Activated naive CD4-positive, alpha-beta T cell treated with anti-CD3 and anti-CD28 coated beads, Interleukin-2, amount 10 ng/mL, durations not matched to agents 7 days and 5 days (primary cell): ENCODE results near the gene TRERF1.
A peak's percentile ranks its signal among the peaks of the same experiment; 100 is the strongest.
"Not testable (repeated sequence)": the region's sequence is repeated elsewhere in the genome, so short reads cannot be mapped to it uniquely, and the experiment has no call there.

Source experiments
- CTCF ChIA-PET: fragments of 350-600 bp; sonication (Branson Sonifier 250); formaldehyde crosslinking; loops from one replicate; lab custom pipeline; 2021; ENCODE audit warnings: antibody characterized with exemption; lab: Charles Lee
- DNase-seq: peaks from one replicate; pipeline ENCODE4 v3.0.0-alpha.2; 2020
- H3K27ac Mint-ChIP-seq: one replicate; pipeline ENCODE4 v1.8.0; 2021; ENCODE audit warnings: mild to moderate bottlenecking, moderate library complexity, mixed read lengths
- H3K27me3 Mint-ChIP-seq: one replicate; pipeline ENCODE4 v1.8.0; 2021; ENCODE audit warnings: mild to moderate bottlenecking, mixed read lengths
- H3K36me3 Mint-ChIP-seq: one replicate; pipeline ENCODE4 v1.8.0; 2021; ENCODE audit warnings: mixed read lengths
- H3K4me1 Mint-ChIP-seq: one replicate; pipeline ENCODE4 v1.8.0; 2021; ENCODE audit warnings: mixed read lengths
- H3K4me3 Mint-ChIP-seq: one replicate; pipeline ENCODE4 v1.8.0; 2021; ENCODE audit warnings: mild to moderate bottlenecking, moderate library complexity, mixed read lengths
- H3K9me3 Mint-ChIP-seq: one replicate; pipeline ENCODE4 v1.8.0; 2021; ENCODE audit warnings: mixed read lengths

Gene TRERF1

DNA sequence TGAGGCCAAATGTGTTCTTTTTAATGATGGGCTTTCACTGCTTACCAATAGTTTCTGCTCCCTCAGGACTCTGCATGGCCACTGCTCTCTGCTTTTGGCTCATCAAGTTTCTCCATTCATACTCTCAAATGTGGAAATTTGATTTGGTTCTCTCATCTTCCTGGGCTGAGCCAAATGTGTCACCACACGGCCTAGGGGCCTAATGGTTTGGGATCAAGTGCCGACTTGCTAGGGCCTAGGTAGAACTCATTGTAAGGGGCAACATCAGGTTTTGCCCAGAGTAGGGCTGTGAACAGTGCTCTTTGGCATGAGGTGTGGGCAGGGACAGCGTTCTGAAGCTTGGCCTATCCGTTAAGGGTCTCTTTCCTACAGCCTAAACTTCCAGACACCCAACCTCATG, 230.2 kb downstream of the TRERF1 start:
- Mint-ChIP-seq H3K4me3 (no peak overlapping the region), H3K27ac (no peak overlapping the region)
- CTCF ChIA-PET = no interaction called here

DNA sequence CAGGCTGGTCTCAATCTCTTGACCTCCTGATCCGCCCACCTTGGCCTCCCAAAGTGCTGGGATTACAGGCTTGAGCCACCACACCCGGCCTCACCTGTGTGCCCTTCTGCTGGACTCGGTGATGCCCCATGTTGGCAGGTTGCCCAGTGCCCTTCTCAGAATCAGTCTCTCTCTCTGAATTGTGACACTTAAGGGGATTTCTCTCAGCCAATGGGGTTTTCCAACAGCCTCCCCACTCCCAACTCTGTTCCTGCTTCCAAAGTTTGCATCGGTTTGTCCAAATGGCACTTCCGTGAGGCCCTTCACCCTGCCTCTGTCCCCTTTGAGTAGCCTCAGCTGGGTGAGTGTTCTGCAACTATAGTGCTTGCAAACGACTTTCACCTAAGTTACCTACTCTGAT, 230.9 kb downstream of the TRERF1 start:
- H3K9me3 Mint-ChIP-seq = no peaks in the 10 kb centered on the region
- CTCF ChIA-PET = no interaction called here
- H3K27me3 Mint-ChIP-seq = no peaks in the 10 kb centered on the region
- peaks cover 4% of the 10 kb centered on the region for H3K36me3 Mint-ChIP-seq
- no peak overlapping the region for H3K27ac Mint-ChIP-seq
- H3K4me3 Mint-ChIP-seq = no peak overlapping the region
- DNase-seq = no peak
- peaks cover 24% of the 10 kb centered on the region for H3K4me1 Mint-ChIP-seq

More for the DNA sequence above, 230.2 kb downstream of the TRERF1 start:
- Mint-ChIP-seq H3K4me1 (peaks cover 18% of the 10 kb centered on the region), H3K9me3 (no peaks in the 10 kb centered on the region), H3K36me3 (peaks cover 4% of the 10 kb centered on the region), H3K27me3 (no peaks in the 10 kb centered on the region)
- DNase-seq = no peak

DNA sequence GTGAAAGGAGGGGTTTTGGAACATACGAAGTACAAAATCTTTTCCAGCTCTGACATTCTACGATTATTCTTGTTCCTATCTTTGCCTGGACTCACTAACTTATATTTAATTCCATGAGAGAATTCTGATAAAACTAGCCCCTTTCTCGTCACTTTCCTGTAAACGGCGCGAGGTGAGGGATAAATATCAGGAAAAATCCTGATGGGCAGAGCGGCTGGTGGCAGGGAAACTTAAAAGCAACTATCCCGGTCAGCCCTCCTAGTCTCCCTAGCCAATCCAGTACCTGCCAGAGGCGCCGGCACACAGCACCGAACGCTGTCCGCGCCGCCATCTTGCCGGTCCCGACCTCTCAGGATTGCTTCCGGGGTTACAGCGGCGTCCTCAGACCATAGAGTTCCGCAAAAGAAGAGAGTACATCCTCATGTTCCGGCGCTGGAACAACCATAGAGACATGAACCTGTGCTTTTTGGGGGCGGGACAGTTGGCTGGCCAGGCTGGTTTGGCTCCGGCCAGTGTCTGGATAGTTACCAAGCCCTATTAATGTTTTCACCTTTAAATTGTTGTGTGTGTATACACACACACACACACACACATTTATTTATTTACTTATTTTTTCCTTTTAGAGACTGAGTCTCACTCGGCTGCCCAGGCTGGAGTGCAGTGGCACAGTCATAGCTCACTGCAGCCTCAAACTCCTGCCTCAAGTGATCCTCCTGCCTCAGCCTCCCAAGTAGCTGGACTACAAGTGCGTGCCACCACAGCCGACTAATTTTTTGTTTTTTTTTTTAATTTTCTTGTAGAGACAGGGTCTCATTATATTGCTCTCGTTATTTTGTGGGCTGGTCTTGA, 234.0 kb downstream of the TRERF1 start, which contains the start of gene MRPS10:
Gene MRPS10 (minus strand): TSS at position 343 of the 849 bp plus-strand sequence. CDS start 12 bp downstream, at position 331.
- DNase-seq = peak; percentile 95
- peaks cover 28% of the 10 kb centered on the region for H3K4me1 Mint-ChIP-seq
- H3K4me3 Mint-ChIP-seq = peak within 1 kb of the TSS; percentile 99
- CTCF ChIA-PET = interaction anchor here (0.9 to 5.7 kb wide), 4 partner anchors 10 to 432 kb away, joined by 3 to 48 read pairs (median 4); partner anchors contain the start of gene TOMM6
- no peaks in the 10 kb centered on the region for H3K9me3 Mint-ChIP-seq
- peak within 1 kb of the TSS; percentile 95 for H3K27ac Mint-ChIP-seq
- peaks cover 12% of the 10 kb centered on the region for H3K36me3 Mint-ChIP-seq
- no peaks in the 10 kb centered on the region for H3K27me3 Mint-ChIP-seq

DNA sequence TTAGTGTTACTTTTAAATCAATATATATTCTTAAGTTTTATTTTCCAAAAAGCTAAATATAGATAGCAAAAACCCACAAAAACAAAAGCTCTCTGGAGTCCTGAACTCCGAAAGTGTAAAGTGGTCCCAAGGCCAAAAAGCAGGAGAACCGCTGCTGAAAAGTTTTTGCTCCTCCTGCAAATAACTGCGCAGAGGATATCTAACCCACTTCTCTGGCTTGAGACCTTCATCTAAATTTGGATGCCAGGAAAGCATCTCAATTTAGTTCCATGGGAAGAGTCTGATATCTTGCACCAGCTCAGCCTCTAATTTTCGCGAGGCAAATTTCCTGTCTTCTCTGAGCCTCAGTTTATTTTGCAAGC, 234.6 kb downstream of the TRERF1 start:
- peaks cover 28% of the 10 kb centered on the region for H3K4me1 Mint-ChIP-seq
- peak overlapping the region; percentile 99 for H3K4me3 Mint-ChIP-seq
- H3K27ac Mint-ChIP-seq = peak overlapping the region; percentile 95
- H3K36me3 Mint-ChIP-seq = peaks cover 16% of the 10 kb centered on the region
- no peak for DNase-seq
- CTCF ChIA-PET = interaction anchor here (0.9 to 5.7 kb wide), 4 partner anchors 11 to 431 kb away, joined by 3 to 48 read pairs (median 4); partner anchors contain the start of gene TOMM6
- H3K9me3 Mint-ChIP-seq = no peaks in the 10 kb centered on the region
- no peaks in the 10 kb centered on the region for H3K27me3 Mint-ChIP-seq

DNA sequence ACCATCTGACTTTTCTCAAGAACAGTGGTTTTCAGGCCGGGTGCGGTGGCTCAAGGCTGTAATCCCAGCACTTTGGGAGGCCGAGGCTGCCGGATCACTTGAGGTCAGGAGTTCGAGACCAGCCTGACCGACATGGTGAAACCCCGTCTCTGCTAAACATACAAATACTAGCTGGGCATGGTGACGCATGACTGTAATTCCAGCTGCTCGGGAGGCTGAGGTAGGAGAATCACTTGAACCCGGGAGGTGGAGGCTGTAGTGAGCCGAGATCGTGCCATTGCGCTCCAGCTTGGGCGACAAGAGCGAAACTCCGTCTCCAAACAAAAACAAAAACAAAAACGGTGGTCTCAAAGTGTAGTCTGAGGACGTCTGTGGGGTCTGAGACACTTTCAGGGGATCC, 235.2 kb downstream of the TRERF1 start:
- peaks cover 28% of the 10 kb centered on the region for H3K4me1 Mint-ChIP-seq
- peak overlapping the region; percentile 72 for H3K4me3 Mint-ChIP-seq
- not testable (repeated sequence) for H3K27ac Mint-ChIP-seq, H3K9me3 Mint-ChIP-seq, H3K27me3 Mint-ChIP-seq, DNase-seq
- peaks cover 16% of the 10 kb centered on the region for H3K36me3 Mint-ChIP-seq
- CTCF ChIA-PET = interaction anchor here (0.9 to 5.7 kb wide), 2 partner anchors 12 to 331 kb away, joined by 4 to 48 read pairs; no protein-coding TSS in a partner anchor

DNA sequence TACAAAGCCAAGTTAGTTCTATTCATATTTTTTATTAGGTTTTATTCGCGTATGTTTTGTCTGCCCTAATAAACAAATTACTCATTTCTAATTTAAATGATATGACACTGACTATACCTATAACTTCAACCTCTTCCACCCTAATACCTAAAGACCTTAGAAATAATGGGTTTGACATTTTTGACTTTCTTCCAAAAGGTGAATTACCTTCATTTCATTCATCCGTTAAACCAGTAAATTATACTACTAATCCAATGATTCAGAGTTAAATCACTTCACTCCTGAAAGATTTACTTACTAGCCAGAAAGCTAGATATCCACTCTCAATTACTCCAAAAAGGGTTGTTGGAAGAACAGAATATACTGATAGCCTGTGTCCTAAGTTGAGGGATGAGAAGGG, 239.3 kb downstream of the TRERF1 start:
- no peak for DNase-seq
- Mint-ChIP-seq H3K9me3 (no peaks in the 10 kb centered on the region), H3K4me3 (no peak overlapping the region), H3K4me1 (peaks cover 20% of the 10 kb centered on the region), H3K27ac (no peak overlapping the region), H3K27me3 (no peaks in the 10 kb centered on the region), H3K36me3 (peaks cover 34% of the 10 kb centered on the region)
- CTCF ChIA-PET = interaction anchor here (0.5 to 5.7 kb wide), 2 partner anchors 335 to 368 kb away, joined by 3 to 48 read pairs; no protein-coding TSS in a partner anchor

DNA sequence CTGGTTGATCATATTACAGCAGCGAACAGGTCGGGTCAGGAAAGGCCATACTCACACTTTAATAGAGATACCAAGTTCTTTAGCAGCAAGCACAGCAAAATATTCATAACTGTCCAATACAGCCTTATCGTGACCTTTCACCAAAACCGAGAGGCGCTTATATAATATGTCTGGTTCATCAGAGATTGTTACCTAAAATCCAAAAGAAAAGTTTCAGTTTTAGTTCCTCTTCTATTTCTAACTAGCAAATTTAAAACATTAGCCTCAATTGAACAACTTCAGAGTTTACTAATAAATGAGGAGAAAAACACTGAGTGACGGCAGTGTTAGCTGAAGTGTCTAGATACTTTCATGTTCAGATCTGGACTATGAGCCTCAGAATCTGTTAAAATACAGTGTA, 240.0 kb downstream of the TRERF1 start:
- CTCF ChIA-PET = no interaction called here

DNA sequence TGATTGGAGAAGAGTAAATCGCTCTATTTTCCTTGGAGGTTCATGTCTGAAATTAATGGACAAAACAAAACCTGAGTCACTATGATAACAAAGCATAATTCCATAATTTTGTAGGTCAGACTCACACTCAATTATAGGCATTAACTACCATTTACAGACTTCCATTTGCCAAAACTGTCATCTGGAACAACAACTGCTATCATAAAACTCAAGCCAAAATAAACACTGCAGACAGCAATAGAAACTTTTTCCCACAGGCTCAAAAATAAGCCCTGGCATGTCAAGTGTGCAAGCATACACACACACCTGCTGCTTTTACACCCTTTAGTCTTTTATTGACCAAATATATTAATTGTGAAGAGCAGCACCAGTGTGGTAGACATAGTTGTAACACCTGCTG, 241.2 kb downstream of the TRERF1 start:
- no peaks in the 10 kb centered on the region for H3K27me3 Mint-ChIP-seq
- H3K27ac Mint-ChIP-seq = no peak overlapping the region
- peaks cover 37% of the 10 kb centered on the region for H3K36me3 Mint-ChIP-seq
- no peaks in the 10 kb centered on the region for H3K9me3 Mint-ChIP-seq
- DNase-seq = no peak
- CTCF ChIA-PET = no interaction called here
- peaks cover 7% of the 10 kb centered on the region for H3K4me1 Mint-ChIP-seq
- H3K4me3 Mint-ChIP-seq = no peak overlapping the region

More for the DNA sequence above, 240.0 kb downstream of the TRERF1 start:
- Mint-ChIP-seq H3K27me3 (no peaks in the 10 kb centered on the region), H3K9me3 (no peaks in the 10 kb centered on the region), H3K27ac (no peak overlapping the region), H3K36me3 (peaks cover 33% of the 10 kb centered on the region), H3K4me3 (no peak overlapping the region), H3K4me1 (peaks cover 17% of the 10 kb centered on the region)
- no peak for DNase-seq

DNA sequence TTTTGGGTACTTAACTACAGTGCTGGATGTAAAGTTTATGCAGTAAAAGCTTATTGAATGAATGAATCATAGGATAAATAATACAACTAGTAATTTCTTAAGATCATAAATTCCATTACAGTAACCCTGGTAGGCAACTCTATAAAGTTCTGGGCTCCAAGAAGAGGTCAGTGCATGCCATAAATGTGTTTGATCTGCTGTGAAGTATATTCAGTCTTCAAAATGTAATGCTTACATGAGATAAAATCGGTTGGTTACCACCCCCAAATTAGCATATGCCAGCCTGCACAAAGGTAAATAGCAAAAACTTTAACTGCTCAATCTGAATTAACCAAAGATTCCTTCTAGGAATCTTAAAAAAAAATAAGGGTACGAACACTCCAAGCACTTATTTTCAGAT, 244.2 kb downstream of the TRERF1 start:
- H3K27ac Mint-ChIP-seq, H3K4me1 Mint-ChIP-seq, H3K27me3 Mint-ChIP-seq, H3K4me3 Mint-ChIP-seq, CTCF ChIA-PET, H3K9me3 Mint-ChIP-seq, DNase-seq: not testable (repeated sequence)
- peaks cover 30% of the 10 kb centered on the region for H3K36me3 Mint-ChIP-seq

DNA sequence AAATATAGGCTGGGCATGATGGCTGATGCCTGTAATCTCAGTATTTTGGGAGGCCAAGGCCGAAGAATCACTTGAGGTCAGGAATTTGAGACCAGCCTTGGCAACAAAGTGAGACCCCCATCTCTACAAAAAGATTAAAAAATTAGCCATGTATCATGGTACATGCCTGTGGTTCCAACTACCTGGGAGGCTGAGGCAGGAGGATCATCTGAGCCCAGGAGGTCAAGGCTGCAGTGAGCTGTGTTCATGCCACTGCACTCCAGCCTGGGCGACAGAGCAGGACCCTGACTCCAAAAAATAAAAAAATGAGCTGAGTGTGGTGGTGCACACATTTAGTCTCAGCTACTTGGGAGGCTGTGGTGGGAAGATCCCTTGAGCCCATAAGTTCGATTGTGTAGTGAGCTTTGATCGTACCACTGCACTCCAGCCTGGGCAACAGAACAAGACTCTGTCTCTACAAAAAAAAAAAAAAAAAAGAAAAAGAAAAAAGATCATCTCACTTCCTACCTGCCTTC, 246.9 kb downstream of the TRERF1 start:
- CTCF ChIA-PET = no interaction called here
- Mint-ChIP-seq H3K4me1 (no peaks in the 10 kb centered on the region), H3K9me3 (no peaks in the 10 kb centered on the region), H3K36me3 (peaks cover 26% of the 10 kb centered on the region), H3K27ac (peak overlapping the region; percentile 52), H3K27me3 (no peaks in the 10 kb centered on the region), H3K4me3 (no peak overlapping the region)
- DNase-seq = no peak

DNA sequence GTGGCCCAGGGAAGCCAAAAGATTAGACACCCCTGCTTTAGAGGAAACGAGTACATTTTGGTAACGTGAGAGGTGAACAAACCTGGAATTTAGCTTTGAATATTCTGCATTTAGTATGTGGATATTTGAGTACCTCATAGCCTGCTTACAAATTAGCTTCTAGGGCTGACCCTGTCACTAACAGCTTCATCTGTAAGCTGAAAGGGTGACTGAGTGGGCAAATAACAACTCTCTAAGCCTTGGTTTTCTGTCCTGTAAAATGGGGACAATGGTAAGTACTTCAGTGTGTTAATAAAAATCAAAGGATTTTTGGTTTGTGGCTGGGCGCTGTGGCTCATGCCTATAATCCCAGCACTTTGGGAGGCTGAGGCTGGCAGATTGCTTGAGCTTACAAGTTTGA, 248.5 kb downstream of the TRERF1 start:
- Mint-ChIP-seq H3K36me3 (peaks cover 23% of the 10 kb centered on the region), H3K27me3 (no peaks in the 10 kb centered on the region), H3K9me3 (no peaks in the 10 kb centered on the region), H3K27ac (no peak overlapping the region), H3K4me3 (no peak overlapping the region), H3K4me1 (no peaks in the 10 kb centered on the region)
- CTCF ChIA-PET = interaction anchor here (1.3 kb wide), 1 partner anchor 11 kb away, joined by 6 read pairs; no protein-coding TSS in a partner anchor
- no peak for DNase-seq

DNA sequence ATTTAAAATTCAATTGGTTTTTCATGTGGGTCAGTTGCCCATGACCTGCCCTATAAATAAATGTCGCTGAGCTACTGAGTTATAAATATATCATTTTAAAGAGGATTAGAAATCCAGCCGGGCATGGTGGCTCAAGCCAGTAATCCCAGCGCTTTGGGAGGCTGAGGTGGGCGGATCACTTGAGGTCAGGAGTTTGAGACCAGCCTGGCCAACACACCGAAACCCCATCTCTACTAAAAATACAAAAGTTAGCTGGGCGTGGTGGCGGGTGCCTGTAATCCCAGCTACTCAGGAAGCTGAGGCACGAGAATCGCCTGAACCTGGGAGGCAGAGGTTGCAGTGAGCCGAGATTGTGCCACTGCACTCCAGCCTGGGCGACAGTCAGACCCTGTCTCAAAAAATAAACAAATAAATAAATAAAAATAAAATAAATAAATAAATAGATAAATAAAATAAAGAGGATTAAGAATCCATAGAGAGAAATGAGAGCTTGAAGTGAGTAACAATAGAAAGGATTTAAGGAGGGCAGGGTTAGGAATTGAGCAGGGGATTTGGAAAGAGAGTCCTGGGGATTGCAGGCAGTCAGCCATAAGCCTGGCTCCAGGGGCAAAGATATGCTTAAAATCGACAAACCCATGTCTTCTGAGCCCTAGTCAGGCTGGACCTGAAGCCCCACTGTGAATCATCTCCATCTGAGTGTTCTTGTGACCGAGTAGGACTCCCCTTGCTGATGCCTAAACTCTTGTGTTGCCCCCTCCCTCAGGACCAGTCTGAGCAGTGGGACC, 249.4 kb downstream of the TRERF1 start:
- H3K4me1 Mint-ChIP-seq, DNase-seq, H3K9me3 Mint-ChIP-seq, H3K27me3 Mint-ChIP-seq, H3K4me3 Mint-ChIP-seq, H3K27ac Mint-ChIP-seq: not testable (repeated sequence)
- CTCF ChIA-PET = interaction anchor here (1.3 kb wide), 1 partner anchor 12 kb away, joined by 6 read pairs; no protein-coding TSS in a partner anchor
- peaks cover 17% of the 10 kb centered on the region for H3K36me3 Mint-ChIP-seq

DNA sequence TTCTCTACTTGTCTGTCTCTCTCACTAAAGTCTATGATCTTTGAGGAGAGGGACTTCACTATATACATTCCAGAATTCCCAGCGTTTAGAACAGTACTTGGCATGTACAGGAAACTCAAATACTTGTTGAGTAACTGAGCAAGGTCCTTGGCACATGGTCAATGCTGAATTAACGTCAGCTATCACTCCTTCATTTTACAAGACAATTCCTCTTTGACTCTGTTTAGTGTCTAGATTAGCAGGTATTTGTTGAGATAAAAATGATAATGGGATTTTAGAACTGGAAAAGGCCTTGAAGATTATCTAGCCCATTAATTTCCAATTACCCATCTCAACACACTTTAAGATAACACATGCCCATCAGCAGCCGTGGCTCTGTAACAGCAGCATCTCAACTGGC, 250.3 kb downstream of the TRERF1 start:
- CTCF ChIA-PET = no interaction called here
- H3K36me3 Mint-ChIP-seq = peaks cover 14% of the 10 kb centered on the region
- no peaks in the 10 kb centered on the region for H3K27me3 Mint-ChIP-seq
- DNase-seq = no peak
- no peak overlapping the region for H3K27ac Mint-ChIP-seq
- H3K4me3 Mint-ChIP-seq = no peak overlapping the region
- no peaks in the 10 kb centered on the region for H3K9me3 Mint-ChIP-seq
- H3K4me1 Mint-ChIP-seq = no peaks in the 10 kb centered on the region

DNA sequence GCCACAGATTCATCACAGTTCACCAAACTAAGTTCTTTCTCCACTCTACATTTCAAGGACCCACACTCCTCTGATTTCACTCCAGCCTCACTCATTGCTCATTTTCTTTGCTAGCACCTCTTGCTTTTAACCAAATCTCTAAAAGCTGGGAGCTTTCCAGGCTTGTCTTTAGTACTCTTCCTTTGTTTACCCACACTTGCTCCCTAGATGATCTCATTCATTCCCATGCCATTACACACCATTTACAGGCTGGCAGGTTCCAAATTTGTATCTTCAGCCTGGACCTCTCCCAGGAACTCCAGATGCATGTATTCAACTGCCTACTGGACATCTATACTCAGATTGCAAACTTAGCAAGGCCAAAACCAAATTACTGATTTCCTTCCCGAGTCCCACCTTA, 251.7 kb downstream of the TRERF1 start:
- no peaks in the 10 kb centered on the region for H3K4me1 Mint-ChIP-seq
- CTCF ChIA-PET = interaction anchor here (0.5 kb wide), 1 partner anchor 513 kb away, joined by 5 read pairs; no protein-coding TSS in a partner anchor
- no peaks in the 10 kb centered on the region for H3K27me3 Mint-ChIP-seq
- H3K4me3 Mint-ChIP-seq = no peak overlapping the region
- H3K36me3 Mint-ChIP-seq = peaks cover 10% of the 10 kb centered on the region
- H3K27ac Mint-ChIP-seq = no peak overlapping the region
- DNase-seq = no peak
- H3K9me3 Mint-ChIP-seq = no peaks in the 10 kb centered on the region
